ENCODE measurements around the gene EPB41.

Gene EPB41

DNA sequence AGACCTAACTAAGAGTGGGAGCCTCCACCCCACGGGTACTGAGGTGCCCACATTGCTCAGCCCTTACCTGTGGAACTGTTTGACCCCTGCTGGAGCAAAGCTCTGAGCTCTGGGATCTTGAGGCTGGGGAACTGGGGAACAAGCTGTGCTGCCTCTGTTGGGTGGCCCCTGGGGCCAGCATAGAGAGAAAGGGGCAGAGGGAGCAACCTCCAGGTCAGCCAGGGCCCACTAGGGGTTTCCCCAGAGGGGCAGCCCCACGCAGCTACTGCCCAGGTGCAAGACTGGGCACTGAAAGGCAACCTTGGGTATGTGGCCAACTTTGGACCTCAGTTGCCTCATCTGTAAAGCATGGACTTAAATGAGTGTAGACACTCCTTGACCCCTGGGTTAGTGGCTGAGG lies 23.5 kb upstream of the EPB41 start:
- DNase-seq (ENCODE audit: low read depth in 2 of 2): no peak

- DNase-seq (ENCODE audit: low read depth in 2 of 2): no peak
These were observed 23.1 kb upstream of the EPB41 start for GRCh38 chr1:28891256-28891655.

DNA sequence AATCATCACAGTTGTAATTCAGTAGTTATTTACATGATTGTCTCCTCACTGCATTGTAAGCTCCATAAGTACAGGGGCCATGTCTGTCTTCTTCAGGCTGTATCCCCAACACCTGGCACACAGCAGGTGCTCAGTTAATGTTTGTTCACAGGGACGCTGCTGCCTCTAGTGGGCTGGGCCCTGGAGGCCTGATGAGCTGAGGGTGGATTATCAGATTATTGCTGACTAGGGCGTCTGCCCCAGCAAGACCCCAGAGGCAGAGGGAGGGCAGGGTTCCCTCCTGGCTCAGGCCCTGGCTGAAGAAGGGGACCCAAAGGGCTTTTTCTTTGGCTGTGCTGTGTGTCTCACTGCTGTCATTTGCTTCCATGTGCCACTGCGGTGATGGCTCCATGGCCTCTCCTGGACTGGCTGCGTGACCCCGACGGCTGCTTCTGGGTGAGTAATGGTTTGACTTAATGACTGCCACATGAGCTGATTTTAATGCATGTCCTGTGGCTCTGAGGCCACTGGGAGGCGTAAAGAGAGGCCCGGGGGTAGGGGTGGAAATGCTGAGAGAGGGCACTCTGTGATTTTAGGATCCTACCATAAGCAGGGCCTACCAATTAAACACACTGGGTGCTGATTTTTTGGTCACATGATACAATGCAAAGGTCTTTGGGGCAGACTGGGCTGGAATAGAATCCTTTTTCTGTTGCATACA lies 20.8 kb upstream of the EPB41 start:
- DNase-seq (ENCODE audit: low read depth in 2 of 2): no peak

DNA sequence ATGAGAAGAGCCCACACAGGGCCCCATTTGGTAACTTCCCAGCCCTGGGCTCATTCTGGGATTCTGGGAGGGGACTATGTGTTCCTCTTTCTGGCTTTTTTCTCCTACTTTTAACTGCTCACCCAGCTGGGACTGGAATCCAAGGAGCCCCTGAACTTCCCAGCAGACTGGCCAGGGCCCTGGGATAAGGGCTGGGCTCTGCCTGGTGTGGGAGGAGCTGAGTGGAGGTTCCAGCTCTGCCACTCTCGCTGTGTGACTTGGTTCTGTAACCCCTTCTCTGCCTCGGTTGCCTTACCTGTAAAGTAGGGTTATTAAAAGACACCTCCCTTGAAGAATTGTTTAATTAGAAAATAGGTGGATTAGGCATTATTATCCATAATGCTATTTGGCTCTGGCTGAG lies 19.6 kb upstream of the EPB41 start:
- no peak for DNase-seq (ENCODE audit: low read depth in 2 of 2)

- no peak for DNase-seq (ENCODE audit: low read depth in 2 of 2)
These were observed 18.3 kb upstream of the EPB41 start for GRCh38 chr1:28895896-28896608.

- no peak for DNase-seq (ENCODE audit: low read depth in 2 of 2)
These were observed 17.8 kb upstream of the EPB41 start for GRCh38 chr1:28896609-28896986.

GRCh38 chr1:28897789-28898188 lies 16.6 kb upstream of the EPB41 start:
- DNase-seq (ENCODE audit: low read depth in 2 of 2): no peak

DNA sequence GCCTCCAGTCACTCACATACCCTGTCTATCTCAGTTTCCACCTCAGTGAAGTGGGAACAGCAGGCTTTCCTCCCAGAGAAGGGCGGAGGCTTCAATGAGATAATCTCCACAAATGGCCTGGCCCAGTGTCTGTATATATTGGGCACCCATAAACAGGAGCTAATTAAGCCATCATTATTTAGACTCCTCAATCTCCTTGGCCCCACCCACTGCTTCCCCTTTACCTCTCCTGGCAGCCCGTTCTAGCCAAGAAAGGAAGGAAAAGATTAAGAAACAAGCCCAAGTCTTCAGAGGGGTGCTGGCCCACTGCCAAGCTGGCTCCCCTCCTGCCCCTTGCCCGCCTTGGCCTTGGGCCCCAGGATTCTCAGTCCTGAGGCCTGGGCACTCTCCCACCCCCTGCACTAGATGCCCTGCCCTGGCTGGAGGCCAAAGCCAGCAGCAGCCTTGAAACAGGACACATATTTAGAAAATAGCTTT lies 15.9 kb upstream of the EPB41 start:
- no peak for DNase-seq (ENCODE audit: low read depth in 2 of 2)

- no peak for DNase-seq (ENCODE audit: low read depth in 2 of 2)
These were observed 15.1 kb upstream of the EPB41 start for GRCh38 chr1:28899267-28899666.

DNA sequence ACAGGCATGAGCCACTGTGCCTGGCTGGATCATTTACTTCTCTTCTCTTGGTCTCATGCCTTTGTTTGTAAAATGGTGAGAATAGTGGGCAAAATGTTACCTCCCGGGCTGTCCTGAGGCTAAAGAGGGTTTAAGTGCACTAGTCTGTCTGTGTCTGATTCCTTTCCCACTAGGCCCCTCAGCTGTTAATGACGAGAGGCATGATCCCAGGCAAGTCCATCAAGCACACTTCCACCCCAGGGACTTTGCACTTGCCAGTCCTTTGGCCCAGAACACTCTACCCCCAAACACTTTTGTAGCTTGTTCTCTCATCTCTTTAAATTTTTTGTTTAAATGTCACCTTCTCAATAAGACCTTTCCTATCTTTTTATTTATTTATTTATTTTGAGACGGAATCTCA lies 13.8 kb upstream of the EPB41 start:
- DNase-seq (ENCODE audit: low read depth in 2 of 2): no peak

- DNase-seq (ENCODE audit: low read depth in 2 of 2): no peak
These were observed 11.6 kb upstream of the EPB41 start for GRCh38 chr1:28902738-28903137.

DNA sequence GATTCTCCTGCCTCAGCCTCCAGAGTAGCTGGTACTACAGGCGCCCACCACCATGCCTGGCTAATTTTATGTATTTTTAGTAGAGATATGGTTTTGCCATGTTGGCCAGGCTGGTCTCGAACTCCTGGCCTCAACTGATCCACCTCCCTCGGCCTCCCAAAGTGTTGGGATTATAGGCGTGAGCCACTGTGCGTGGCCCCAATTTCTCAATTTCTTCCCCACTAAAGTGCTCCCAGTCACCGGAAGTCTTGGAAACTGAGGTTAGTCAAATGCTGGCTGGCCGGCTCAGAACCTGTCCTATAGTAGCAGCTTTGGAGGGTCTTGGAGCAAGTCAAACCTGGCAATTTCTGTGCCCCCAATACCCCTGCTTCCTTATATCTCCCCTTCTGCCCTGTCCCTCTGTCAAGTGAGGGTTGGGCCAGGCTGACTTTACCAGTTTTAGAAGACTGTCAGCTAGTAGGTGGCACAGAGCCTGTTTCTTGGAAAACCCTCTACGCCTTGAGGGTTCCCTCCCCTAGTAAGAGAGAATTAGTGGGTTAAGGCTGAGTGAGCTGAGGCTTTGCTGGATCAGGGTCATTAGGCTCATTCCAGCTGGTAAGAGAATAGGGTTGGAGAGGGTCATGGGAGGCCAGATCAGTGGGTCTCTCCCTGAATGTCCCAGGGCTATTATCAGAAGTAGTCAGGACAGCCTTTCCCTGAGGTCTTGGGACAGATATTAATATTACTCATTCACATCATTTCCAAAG lies 8.3 kb upstream of the EPB41 start:
- DNase-seq (ENCODE audit: low read depth in 2 of 2): no peak

DNA sequence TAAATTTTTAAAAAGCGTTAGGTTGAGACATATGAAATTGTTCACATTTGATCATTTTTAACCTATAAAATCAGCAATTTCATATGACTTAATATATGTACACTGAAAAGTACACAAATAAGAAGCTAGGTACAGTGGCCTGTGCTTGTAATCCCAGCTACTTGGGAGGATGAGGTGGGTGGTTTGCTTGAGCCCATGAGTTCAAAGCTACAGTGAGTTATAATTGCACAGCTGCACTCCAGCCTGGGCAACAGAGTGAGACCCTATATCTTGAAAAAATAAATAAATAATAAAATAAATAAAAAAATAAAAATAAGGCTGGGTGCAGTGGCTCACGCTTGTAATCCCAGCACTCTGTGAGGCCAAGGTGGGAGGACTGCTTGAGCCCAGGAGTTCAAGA lies 5.2 kb upstream of the EPB41 start:
- no peak for DNase-seq (ENCODE audit: low read depth in 2 of 2)

GRCh38 chr1:28910379-28911115 lies 3.8 kb upstream of the EPB41 start:
- no peak for DNase-seq (ENCODE audit: low read depth in 2 of 2)

- no peak for DNase-seq (ENCODE audit: low read depth in 2 of 2)
These were observed 562 bp upstream of the EPB41 start for GRCh38 chr1:28913786-28914227.

DNA sequence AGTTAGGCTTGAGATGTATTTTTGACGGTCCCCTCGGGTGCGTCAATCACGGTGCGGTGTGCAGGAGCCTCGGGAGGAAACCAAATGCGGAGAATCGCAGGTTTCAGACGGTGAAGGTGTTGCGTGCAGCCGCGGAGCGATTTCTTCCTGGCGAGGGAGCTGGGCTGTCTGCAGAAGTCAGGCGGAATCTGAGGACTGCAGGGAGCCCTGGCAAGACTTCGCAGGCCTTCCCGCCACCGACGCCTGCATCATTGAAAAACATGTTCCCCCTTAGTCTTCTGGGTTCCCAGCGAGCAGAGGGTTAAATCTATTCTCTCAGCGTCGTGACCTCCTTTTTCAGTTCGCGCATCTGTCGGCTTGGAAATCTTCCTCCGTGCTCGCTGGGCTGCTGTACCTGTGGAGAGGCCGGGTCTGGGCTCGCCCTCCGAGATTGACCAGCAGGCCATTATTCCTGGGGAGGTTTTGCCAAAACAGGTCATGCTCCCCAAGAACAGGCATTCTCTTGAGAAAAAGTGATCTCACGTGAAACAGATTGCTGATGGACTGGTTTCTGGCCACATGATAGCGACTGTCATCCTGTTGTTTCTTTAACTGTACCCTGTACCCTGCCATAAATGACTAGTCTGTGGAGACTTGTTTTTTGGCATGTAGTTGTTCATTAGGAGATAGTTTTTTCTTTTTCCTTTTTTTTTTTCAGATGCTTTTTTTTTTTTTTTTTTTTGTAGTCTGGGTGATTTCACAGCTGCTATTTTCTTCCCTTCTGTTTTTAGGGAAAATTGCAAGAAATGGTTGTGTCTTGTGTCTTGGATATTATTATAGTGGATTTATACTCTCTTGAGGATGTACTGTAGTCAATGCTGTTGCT lies 894 bp downstream of the EPB41 start:
- DNase-seq (ENCODE audit: low read depth in 2 of 2): no peak

DNA sequence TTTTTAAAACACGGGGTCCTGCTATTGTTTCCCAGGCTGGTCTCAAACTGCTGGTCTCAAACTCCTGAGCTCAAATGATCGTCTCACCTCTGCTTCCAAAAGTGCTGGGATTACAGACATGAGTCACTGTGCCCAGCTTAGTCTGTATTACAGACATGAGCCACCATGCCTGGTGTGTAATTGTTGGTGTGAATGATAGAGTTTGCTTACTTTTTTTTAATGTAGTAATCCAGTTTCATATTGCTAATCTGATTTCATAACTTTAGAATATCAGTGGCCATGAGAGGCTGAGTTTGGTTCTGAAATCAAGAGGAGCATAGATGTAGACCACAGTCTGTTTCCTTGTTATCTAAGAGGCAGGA lies 3.4 kb downstream of the EPB41 start:
- DNase-seq (ENCODE audit: low read depth in 2 of 2): no peak

DNA sequence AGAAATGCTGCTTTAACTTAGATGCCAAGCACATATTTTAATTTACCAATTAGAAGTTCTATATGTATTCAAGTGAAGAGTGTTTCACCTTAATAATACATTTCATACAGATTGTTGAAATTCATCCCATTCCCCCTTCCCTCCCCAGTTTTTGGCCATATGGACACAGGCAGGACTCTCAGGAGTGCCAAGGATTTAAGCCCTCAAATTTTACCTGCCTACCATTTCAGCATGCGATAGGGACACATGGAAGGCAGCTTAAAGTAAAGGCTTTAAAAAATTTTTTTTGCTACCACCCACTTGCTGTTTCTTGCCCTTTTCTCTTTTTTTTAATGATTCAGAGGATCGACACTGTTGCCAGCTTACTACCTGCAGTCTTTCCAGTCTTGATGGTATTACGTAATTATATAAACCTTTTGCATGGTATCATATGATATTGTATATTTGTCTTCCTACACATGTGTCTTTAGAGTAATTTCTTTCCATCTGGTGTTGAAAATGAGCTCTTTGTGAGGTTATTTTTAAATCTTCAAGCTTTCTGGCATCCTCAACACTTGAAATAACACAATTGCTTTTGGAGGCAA lies 7.0 kb downstream of the EPB41 start:
- DNase-seq (ENCODE audit: low read depth in 2 of 2): no peak

GRCh38 chr1:28925350-28925891 lies 11.1 kb downstream of the EPB41 start:
- no peak for DNase-seq (ENCODE audit: low read depth in 2 of 2)

DNA sequence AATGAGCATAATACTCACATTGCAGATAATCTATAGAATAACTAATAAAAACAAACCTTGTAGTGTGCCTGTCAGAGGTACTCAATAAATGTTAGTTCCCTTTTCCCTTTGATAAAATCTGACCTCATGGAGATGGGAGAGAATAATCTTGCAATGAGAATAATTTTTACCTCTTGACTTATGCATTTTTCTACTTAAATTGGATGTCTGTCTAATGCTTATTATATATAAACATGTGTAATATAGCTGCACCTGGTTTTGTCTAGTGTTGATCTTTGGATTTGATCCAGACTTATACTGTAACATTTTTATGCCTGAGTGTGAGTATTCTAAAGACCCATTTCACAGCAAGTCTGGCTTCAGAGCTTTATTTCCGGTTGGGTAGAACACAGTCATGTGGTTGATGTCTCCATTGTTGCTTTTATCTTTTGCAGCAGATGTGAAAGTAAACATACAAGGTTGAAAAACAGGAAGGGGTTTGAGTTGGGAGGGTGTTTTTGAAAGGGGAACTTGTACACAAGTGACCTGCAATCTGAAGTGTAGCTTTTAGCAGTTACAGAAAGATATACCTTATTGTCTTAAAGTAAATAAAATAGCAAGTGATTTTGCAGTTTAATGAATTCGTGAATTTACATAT lies 12.4 kb downstream of the EPB41 start:
- peak in 1 of 2 donors; percentile 13 for DNase-seq (ENCODE audit: low read depth in 2 of 2)
